SK-N-DZ (cell line): ENCODE measurements around the gene KRTAP4-7.
"Not testable (repeated sequence)": the region's sequence is repeated elsewhere in the genome, so short reads cannot be mapped to it uniquely, and the experiment has no call there.

Source experiments
- DNase-seq: peaks from one replicate; pipeline ENCODE4 v3.0.0-alpha.2; 2015; ENCODE audit warnings: low spot score

Gene KRTAP4-7

GRCh38 chr17:41065016-41065689 is 18.8 kb upstream of the KRTAP4-7 start:
- DNase-seq = not testable (repeated sequence)

GRCh38 chr17:41065829-41066624 is 17.9 kb upstream of the KRTAP4-7 start, which contains the start of gene KRTAP2-4:
Gene KRTAP2-4 (minus strand): TSS chr17:41065879. CDS start chr17:41065845, 34 bp downstream.
- no peak for DNase-seq

- no peak for DNase-seq
Measured at GRCh38 chr17:41067281-41067680, 16.7 kb upstream of the KRTAP4-7 start.

- no peak for DNase-seq
Measured at GRCh38 chr17:41069031-41069430, 14.9 kb upstream of the KRTAP4-7 start.

- no peak for DNase-seq
Measured at GRCh38 chr17:41071606-41072360, 12.2 kb upstream of the KRTAP4-7 start.

GRCh38 chr17:41073676-41074075 is 10.3 kb upstream of the KRTAP4-7 start:
- no peak for DNase-seq

GRCh38 chr17:41076788-41077187 is 7.2 kb upstream of the KRTAP4-7 start:
- DNase-seq = no peak

DNA sequence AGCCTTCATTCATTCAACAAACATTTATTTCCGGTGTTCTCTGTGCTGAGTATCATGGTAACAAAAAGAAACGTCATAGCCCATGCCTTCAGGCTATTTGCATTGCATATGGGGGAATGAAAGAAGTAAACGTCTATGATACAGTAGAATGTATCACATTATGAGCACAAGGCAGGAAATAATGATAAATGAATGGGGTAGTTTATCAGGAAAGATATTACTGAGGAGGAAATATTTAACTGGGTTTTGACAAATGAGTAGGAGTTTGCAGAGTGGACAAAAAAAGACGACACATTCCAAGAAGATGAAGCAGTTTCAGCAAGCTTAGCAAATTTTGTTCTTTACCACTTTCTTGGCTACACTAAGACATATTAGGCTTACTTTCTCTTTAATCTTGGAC is 1.3 kb upstream of the KRTAP4-7 start:
- DNase-seq = no peak

- DNase-seq = not testable (repeated sequence)
Measured at GRCh38 chr17:41083427-41083826, 523 bp upstream of the KRTAP4-7 start.

DNA sequence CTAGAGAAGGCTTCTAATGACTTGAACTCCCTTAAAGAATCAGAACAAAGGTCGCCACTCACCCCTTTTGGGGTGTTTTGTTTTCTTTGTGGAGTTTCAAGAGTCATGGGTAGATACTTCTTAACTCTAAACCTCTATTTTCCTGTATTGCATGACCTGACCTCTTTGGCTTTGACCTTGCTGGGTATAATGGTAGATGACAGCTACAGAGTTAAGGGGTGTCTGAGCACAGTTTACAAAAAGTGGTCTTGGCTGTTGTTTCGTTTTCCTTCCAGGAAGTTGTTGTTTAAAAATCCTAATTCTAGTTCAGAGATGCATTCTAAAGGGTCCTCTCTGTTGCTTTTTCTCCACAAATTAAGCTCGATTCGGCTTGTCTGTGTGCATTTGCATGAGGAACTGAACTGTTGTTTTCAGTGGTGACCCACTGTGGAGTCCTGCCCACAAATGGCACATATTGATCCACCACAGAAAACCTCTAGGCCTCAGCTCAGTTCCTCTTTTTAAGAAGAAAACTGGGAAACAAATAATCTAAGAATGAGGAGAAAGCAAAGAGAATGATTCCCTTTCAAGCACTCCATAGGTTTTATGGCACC is 4.9 kb downstream of the KRTAP4-7 start:
- not testable (repeated sequence) for DNase-seq

DNA sequence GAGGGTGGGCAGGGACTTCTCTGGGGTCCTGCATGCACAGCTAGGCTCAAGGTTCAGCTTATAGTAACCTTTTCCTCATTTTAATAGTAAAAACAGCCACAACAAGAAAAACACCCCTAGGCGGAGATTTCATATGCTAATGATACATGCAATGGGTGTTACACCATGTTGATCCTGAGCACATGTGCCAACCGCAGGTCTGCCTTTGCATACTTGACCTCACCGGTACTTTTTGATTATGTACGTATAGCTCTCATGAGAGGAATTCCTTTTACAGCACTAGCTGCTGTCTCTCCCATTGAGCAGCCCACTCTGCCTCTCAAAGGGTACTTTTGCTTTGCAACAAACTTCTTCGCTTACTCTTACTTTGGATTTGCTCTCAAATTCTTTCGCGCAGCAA is 12.1 kb downstream of the KRTAP4-7 start:
- DNase-seq = no peak

DNA sequence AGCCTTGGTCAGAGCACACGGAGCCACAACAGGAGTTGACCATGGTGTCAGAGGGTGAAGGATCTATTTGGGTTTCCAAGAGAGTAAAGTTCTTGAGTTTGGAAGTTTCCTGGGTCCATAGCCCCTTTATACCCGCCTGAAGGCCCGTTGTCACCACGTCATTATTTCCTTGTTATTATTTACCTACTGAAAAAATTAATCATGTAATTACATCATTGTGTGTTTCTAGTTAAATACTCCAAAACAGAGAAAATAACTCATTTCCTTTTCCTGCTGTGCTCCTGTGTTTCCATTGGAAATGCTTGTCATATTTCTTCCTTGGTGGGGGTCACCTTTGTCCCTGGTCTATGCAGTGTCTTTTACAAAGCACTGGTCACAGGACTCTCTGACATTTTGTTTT is 14.1 kb downstream of the KRTAP4-7 start, which contains the start of gene KRTAP4-8:
Gene KRTAP4-8, minus strand, starts transcription at position 101 of the 400 bp plus-strand sequence. Its CDS starts 58 bp downstream, at position 43.
- DNase-seq = no peak

- no peak for DNase-seq
Measured at GRCh38 chr17:41098481-41098880, 14.5 kb downstream of the KRTAP4-7 start.

DNA sequence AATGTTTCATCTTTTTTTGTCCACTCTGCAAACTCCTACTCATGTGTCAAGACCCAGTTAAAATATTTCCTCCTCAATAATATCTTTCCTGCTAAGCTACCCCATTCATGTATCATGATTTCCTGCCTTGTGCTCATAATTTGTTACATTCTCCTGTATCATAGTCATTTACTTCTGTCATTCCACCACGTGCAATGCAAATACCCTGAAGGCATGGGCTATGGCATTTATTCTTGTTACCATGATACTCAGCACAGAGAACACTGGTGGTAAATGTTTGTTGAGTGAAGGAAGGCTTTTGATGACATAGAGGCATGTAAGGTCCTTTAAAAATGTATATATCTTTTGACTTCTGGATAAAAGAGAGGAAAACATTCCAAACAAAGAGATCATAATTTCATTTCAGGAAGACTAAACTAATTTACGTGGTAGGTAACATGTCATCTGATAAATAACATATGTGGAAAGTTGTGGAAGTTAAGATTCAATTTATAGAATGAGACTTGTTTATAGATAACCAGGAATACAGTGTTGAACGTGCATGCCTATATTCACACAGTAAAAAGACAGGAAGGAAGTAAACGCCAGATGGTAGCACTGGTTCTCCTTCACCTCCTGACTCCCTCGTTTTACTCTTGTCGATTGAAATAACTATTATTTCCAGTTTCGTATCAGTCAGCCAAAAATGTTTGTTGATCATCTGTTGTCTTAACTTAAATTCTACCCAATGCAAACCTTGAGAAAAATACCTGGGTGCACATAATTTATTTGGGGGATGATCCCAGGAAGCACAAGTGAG is 15.9 kb downstream of the KRTAP4-7 start:
- DNase-seq = not testable (repeated sequence)

- DNase-seq = no peak
Measured at GRCh38 chr17:41101586-41102259, 17.8 kb downstream of the KRTAP4-7 start, which contains the start of gene KRTAP4-16. Gene KRTAP4-16 (minus strand): TSS chr17:41102209. CDS start chr17:41102209, 0 bp downstream.

DNA sequence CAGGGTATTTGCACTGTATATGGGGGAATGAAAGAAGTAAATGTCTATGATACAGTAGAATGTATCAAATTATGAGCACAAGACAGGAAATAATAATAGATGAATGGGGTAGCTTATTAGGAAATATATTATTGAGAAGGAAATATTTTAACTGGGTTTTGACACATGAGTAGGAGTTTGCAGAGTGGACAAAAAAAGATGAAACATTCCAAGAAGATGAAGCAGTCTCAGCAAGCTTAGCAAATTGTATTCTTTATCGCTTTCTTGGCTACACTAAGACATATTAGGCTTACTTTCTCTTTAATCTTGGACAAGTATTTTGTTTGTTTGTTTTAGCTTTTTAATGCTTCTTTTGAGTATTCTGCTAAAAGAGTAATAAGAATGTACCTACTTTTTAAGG is 19.9 kb downstream of the KRTAP4-7 start:
- no peak for DNase-seq

DNA sequence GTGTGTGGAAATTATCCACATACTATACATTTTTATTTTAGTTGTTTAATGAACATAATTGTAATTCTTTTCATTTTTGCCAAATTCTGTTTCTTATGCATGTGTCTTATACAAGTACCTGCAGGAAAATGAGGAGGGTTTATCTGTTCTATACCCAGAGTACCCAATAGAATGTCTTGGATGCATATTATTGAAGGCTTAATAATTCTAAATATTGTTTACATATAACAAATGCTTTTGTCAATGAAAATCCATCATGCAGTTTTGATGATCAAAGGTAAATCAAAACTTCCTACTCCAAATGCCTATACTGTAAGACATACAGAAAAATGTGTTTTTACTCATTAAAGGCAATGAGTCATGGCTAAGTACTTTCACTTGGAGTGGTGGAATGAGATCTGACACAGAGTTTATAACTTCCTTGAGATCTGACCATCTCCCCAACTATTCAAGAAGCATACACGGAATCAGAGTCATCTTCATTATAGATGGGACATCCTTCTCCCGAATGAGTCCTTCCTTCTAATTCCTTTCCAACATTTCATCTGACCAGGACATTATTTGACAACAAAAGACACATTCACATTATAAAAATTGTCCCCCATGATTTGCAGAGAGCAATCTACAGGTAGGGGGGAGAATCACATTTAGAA is 20.6 kb downstream of the KRTAP4-7 start:
- not testable (repeated sequence) for DNase-seq

- not testable (repeated sequence) for DNase-seq
Measured at GRCh38 chr17:41105347-41105746, 21.4 kb downstream of the KRTAP4-7 start, which contains the start of gene KRTAP4-9. Gene KRTAP4-9 (plus strand): TSS chr17:41105389. CDS start chr17:41105389, 0 bp downstream.

DNA sequence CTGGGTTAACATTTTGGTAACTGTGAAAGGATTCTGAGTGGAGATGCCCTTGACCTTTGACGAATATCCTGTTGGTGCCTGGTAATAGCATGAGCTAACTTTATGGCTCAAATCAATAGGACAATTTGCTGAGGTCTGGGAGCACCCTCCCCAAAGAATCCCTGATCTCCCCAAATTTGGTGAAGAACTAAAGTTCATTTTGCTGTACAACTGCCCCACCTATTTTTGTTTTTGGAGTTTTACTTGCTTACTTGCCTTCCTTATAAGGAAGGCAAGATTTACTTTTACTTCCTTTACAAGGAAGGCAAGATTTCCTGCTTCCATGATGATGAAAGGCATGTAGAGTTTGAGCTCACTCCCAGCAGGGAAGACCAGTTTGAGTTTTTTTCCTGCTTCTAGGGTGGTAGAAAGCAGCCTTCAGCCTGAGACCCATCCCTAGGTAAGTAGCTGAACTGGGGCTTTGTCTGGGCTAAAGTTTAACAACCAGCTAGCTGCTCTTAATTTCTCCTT is 24.0 kb downstream of the KRTAP4-7 start:
- DNase-seq = no peak
